Stimulated activated CD4-positive, alpha-beta T cell treated with anti-CD3 and anti-CD28 coated beads, Interleukin-15, amount 100 ng/mL, for 1 hour (primary cell): ENCODE measurements around the gene PPP1R1B.

ENCODE experiments used
- DNase-seq, 2 donors: peaks; one replicate each; pipeline ENCODE4 v3.0.0-alpha.2; 2020; ENCODE audit warnings: low read depth in 1 of 2, low spot score in 1 of 2

The PPP1R1B gene

DNA sequence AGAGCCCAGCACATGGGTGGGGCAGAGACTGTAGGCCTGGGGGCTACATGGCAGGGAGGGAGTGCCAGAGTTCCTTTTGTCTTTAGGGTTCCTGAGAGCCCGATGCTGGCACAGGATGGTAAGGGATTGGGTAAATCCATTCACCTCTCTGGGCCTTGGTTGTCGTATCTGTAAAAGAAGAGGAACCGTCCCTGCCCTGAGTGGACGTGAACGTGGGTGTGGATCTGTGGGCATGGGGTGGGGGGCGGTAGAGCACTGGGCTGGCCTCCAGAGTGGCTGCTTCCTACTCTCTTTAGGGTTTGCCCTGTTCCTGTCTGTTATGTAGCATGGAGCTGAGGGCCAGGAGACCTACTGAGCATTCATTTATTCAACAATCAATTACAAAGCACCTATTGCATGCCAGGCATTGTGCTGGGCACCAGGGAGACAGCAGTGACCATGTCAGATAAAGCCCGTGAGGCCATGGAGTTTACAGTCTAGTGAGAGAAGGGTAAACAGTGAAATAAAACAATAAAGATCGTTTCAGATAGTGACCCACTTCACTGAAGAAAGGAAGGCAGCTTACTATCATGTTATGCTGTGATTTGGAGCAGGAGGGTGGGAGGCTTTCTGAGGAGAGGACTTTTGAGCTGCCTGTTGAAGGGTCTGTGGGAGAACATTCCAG lies 25.3 kb downstream of the PPP1R1B start:
- no peak for DNase-seq

GRCh38 chr17:39652587-39653315 lies 26.0 kb downstream of the PPP1R1B start:
- no peak for DNase-seq

DNA sequence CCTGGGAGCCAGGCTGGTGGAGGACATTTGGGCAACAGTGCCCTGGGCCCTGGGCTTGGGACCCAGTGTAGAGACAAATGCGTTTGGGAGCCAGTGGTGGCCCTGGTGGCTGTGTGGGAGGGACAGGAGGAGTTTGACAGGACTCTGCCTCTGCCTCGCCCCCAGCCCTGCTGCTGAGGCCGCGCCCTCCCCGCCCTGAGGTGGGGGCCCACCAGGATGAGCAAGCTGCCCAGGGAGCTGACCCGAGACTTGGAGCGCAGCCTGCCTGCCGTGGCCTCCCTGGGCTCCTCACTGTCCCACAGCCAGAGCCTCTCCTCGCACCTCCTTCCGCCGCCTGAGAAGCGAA lies 26.5 kb downstream of the PPP1R1B start:
- DNase-seq, result no peak

- peak; percentile 59 to 61 for DNase-seq
Measured at GRCh38 chr17:39653662-39654331, 27.0 kb downstream of the PPP1R1B start.

GRCh38 chr17:39655105-39655504 lies 28.4 kb downstream of the PPP1R1B start:
- DNase-seq, result no peak

DNA sequence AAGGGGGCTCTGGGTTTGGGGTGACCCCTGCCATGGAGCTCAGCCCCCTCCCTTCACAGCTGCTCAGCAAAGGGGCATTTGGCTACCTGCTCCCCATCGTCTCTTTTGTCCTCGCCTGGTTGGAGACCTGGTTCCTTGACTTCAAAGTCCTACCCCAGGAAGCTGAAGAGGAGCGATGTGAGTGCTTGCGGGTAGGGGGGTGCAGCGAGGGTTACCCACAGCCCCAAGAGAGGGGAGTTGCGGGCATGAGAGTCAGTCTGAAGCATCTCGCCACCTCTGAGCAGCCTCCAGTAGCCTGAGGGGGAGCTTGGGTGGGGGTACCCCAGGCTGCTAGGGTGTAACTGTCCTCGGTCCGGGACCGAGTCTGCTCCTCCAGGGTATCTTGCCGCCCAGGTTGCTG lies 31.6 kb downstream of the PPP1R1B start:
- no peak for DNase-seq

GRCh38 chr17:39658760-39659159 lies 32.0 kb downstream of the PPP1R1B start:
- no peak for DNase-seq

GRCh38 chr17:39659279-39660010 lies 32.7 kb downstream of the PPP1R1B start:
- DNase-seq, result no peak

GRCh38 chr17:39660011-39660360 lies 33.2 kb downstream of the PPP1R1B start:
- DNase-seq, result no peak

- DNase-seq, result no peak
Measured at GRCh38 chr17:39660397-39661385, 33.9 kb downstream of the PPP1R1B start.

DNA sequence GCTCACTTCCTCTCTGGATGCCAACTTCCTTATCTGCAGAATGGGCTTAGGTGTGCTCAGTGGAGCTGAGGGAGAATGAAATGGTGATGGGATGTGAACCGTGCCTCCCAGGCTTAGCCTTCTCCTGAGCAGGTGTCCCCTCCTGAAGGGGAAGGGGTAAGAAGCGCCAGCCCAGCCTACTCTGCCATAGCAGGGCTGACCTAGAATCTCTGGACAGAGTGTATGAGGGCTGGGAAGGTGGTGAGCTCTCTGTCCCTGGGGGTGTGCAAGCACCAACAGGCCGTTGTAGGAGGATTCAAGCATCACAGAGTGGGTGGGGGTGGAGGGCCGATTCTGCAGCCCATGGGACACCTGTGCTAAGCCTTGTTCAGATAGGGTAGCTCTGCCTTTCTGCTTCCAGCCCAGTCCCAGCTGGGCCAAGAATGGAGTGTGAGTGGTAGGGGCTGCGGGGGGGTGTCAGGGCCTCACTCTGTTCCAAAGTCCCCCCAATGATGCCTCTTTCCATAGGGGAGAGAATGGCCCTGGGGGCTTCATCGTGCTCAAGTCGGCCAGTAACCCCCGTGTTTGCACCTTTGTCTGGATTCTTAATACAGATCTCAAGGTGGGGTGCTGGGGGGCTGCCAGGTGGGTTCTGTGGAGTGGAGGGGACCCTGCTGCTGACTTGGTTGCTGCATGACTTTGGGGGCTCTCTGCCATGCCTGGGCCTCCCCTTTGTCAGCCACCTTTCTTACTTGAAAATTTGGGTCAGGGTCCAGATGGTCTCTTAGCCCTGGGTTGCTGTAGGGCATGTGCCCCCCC lies 35.2 kb downstream of the PPP1R1B start:
- DNase-seq, result no peak

DNA sequence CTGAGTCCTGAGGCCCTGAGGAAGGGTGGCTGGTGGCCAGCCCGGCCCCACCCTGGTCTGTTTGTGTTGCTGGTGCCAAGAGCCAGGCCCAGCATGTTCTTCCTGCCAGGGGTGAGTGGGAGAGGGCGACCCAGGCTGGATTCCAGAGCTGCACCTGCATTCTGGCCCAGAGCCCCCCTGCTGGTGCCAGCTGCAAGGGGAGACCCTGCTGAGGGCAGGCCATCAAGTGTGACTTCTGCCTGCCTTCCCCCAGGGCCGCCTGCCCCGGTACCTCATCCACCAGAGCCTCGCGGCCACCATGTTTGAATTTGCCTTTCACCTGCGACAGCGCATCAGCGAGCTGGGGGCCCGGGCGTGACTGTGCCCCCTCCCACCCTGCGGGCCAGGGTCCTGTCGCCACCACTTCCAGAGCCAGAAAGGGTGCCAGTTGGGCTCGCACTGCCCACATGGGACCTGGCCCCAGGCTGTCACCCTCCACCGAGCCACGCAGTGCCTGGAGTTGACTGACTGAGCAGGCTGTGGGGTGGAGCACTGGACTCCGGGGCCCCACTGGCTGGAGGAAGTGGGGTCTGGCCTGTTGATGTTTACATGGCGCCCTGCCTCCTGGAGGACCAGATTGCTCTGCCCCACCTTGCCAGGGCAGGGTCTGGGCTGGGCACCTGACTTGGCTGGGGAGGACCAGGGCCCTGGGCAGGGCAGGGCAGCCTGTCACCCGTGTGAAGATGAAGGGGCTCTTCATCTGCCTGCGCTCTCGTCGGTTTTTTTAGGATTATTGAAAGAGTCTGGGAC lies 36.0 kb downstream of the PPP1R1B start:
- no peak for DNase-seq

GRCh38 chr17:39663340-39663687 lies 36.6 kb downstream of the PPP1R1B start:
- DNase-seq, result no peak

GRCh38 chr17:39663688-39664580 lies 37.2 kb downstream of the PPP1R1B start:
- no peak for DNase-seq

DNA sequence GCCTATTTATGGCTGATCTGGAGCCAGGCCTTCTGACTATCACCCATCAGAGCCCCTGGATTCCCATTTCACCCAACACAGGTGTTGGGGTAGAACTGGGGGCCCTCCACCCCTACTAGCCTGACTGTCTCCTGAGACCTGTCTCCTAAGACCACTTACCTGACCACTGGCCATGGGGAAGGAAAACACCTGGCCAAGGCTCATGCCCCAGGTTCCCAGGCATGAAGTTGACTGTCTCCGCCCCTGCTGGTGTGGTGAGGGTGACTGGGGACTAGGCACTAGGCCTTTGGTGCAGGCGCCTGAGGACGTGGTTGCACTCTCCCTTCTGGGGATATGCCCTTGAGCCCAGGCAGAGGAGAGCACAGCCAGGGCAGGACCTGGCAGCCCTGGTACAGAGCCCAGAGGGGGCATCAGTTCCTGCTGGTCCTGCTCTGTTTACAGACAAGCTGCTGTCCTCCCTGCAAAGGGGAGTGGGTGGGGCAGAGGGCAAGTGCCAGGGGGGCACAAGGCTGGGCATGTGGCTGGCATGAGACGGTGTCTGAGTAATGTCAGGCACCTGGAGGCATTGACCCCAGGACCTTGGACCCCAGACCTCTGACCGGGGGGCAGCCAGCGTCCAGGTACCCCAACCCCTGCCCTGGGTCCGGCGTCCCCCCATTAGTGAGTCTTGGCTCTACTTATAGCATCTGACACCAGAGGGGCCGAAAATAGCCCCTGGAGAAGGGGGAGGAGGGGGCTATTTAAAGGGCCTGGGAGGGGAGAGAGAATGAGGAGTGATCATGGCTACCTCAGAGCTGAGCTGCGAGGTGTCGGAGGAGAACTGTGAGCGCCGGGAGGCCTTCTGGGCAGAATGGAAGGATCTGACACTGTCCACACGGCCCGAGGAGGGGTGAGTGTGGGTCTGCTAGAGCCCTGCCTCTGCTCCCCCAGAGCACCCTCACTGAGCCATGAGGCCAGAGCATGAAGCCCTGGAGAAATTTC lies 38.1 kb downstream of the PPP1R1B start, which contains the start of gene TCAP:
Gene TCAP (plus strand): TSS at position 769 of the 981 bp plus-strand sequence. CDS start 11 bp downstream, at position 780.
- no peak for DNase-seq

GRCh38 chr17:39665642-39666224 lies 39.0 kb downstream of the PPP1R1B start:
- no peak for DNase-seq
